H1 (cell line): Measurements from ENCODE around the gene PTPRD. TPM values are rescaled to one million over a fixed set of nuclear protein-coding genes. Genes with fewer than 3 reads are reported as not detected.
A peak's percentile ranks its signal among the peaks of the same experiment; 100 is the strongest.

Experiments
- CTCF ChIA-PET: fragments of 300-600 bp; sonication (Branson Sonifier 250); formaldehyde crosslinking; loops from one replicate; lab custom pipeline; 2021; ENCODE audit not compliant: partially characterized antibody; lab: Charles Lee
- POLR2A ChIA-PET: fragments of 300-600 bp; sonication (Branson Sonifier 250); formaldehyde crosslinking; loops from one replicate; lab custom pipeline; 2021; ENCODE audit warnings: inconsistent platforms; ENCODE audit not compliant: partially characterized antibody; lab: Charles Lee
- DNase-seq, 2 experiments: peaks; one replicate each; pipeline versions ENCODE4 v3.0.0 to v3.0.0-alpha.2; 2010 to 2022; ENCODE audit warnings: low spot score in 2 of 2, low read depth in 1 of 2, mixed read lengths in 1 of 2
- FAIRE-seq: peaks from 2 replicates; lab custom pipeline; 2011; peaks lifted over from hg19 to GRCh38; lab: Jason Lieb, UNC
- H2AFZ ChIP-seq: 2 replicates; pipeline ENCODE4 v1.8.1; 2012; ENCODE audit warnings: low read length, inconsistent platforms
- H2AK5ac ChIP-seq: 2 replicates; pipeline ENCODE4 v1.6.1; 2013; ENCODE audit warnings: low read depth, low read length
- H2BK120ac ChIP-seq: replicated peaks from 2 replicates; pipeline ENCODE3; 2013; ENCODE audit warnings: low read depth, low read length, inconsistent platforms
- H2BK12ac ChIP-seq: 2 replicates; pipeline ENCODE4 v1.6.1; 2013; ENCODE audit warnings: low read depth, low read length
- H2BK15ac ChIP-seq: 2 replicates; pipeline ENCODE4 v1.6.1; 2013; ENCODE audit warnings: low read length
- H2BK20ac ChIP-seq: 2 replicates; pipeline ENCODE4 v1.6.1; 2013; ENCODE audit warnings: low read length
- H2BK5ac ChIP-seq: 2 replicates; pipeline ENCODE4 v1.6.1; 2013; ENCODE audit warnings: low read depth, low read length
- H3K14ac ChIP-seq: 2 replicates; pipeline ENCODE4 v1.6.1; 2013; ENCODE audit warnings: inconsistent platforms; ENCODE audit not compliant: insufficient read length
- H3K18ac ChIP-seq: 2 replicates; pipeline ENCODE4 v1.6.1; 2013; ENCODE audit warnings: low read length; ENCODE audit errors: extremely low read depth
- H3K23ac ChIP-seq: 2 replicates; pipeline ENCODE4 v1.6.1; 2013; ENCODE audit warnings: inconsistent platforms; ENCODE audit not compliant: insufficient read length
- H3K23me2 ChIP-seq: 2 replicates; pipeline ENCODE4 v1.6.1; 2013; ENCODE audit warnings: low read depth, low read length
- H3K27ac ChIP-seq: 2 replicates; pipeline ENCODE4 v1.6.1; 2011; ENCODE audit warnings: low read depth, low read length, inconsistent platforms
- H3K27me3 ChIP-seq, 4 experiments: replicated peaks in 1 of 4; 1 replicate in 1 of 4; 2 replicates in 3 of 4; pipeline versions ENCODE4 v1.6.1 to v1.8.1; 2011 to 2013; ENCODE audit warnings: low read length in 3 of 4, mild to moderate bottlenecking in 3 of 4, inconsistent platforms in 2 of 4, mixed read lengths in 2 of 4, moderate library complexity in 1 of 4; ENCODE audit not compliant: control insufficient read depth in 3 of 4, insufficient read depth in 3 of 4; ENCODE audit errors: extremely low read depth in 1 of 4
- H3K36me3 ChIP-seq, 4 experiments: 2 replicates each; pipeline versions ENCODE4 v1.6.1 to v1.8.1; 2011 to 2013; ENCODE audit warnings: mild to moderate bottlenecking in 4 of 4, low read length in 3 of 4, moderate library complexity in 2 of 4, control low read depth in 1 of 4, inconsistent platforms in 1 of 4; ENCODE audit not compliant: insufficient read depth in 4 of 4, control insufficient read depth in 2 of 4
- H3K4ac ChIP-seq: replicated peaks from 2 replicates; pipeline ENCODE3; 2013; ENCODE audit warnings: low read length, low read depth, mixed read lengths, inconsistent platforms; ENCODE audit not compliant: insufficient read length
- H3K4me1 ChIP-seq, 4 experiments: replicated peaks in 1 of 4; 1 replicate in 1 of 4; 2 replicates in 3 of 4; pipeline versions ENCODE4 v1.6.1 to v1.8.1; 2011 to 2013; ENCODE audit warnings: low read length in 3 of 4, inconsistent platforms in 2 of 4, mixed read lengths in 1 of 4; ENCODE audit not compliant: insufficient read depth in 4 of 4, control insufficient read depth in 3 of 4
- H3K4me2 ChIP-seq, 2 experiments: 2 replicates each; pipeline versions ENCODE4 v1.6.1 to v1.8.1; 2011 to 2013; ENCODE audit warnings: low read depth in 2 of 2, low read length in 2 of 2, control low read depth in 1 of 2, inconsistent platforms in 1 of 2, mild to moderate bottlenecking in 1 of 2; ENCODE audit not compliant: insufficient read depth in 1 of 2
- H3K4me3 ChIP-seq, 4 experiments: fragments of 200-600, 300-600 bp in 1 of 4; sonication (generic), shearing (Covaris generic), sonication (Bioruptor Twin) in 1 of 4; 2 replicates each; pipeline versions ENCODE4 v1.5.1 to v1.8.1; 2011 to 2016; ENCODE audit warnings: low read length in 4 of 4, low read depth in 3 of 4, control low read depth in 2 of 4, inconsistent platforms in 2 of 4, mild to moderate bottlenecking in 2 of 4, mixed read lengths in 1 of 4, moderate library complexity in 1 of 4; ENCODE audit not compliant: insufficient read depth in 2 of 4; ENCODE audit errors: extremely low read depth in 1 of 4
- H3K56ac ChIP-seq: replicated peaks from 2 replicates; pipeline ENCODE3; 2013; ENCODE audit warnings: low read depth, mild to moderate bottlenecking, mixed read lengths, low read length, inconsistent platforms; ENCODE audit not compliant: insufficient read length
- H3K79me1 ChIP-seq: 2 replicates; pipeline ENCODE4 v1.6.1; 2013; ENCODE audit warnings: low read depth, low read length, control low read depth
- H3K79me2 ChIP-seq, 2 experiments: 2 replicates each; pipeline versions ENCODE4 v1.6.1 to v1.8.1; 2012 to 2013; ENCODE audit warnings: low read length in 2 of 2, mild to moderate bottlenecking in 2 of 2, inconsistent platforms in 1 of 2; ENCODE audit not compliant: insufficient read depth in 2 of 2, control insufficient read depth in 1 of 2
- H3K9ac ChIP-seq, 4 experiments: replicated peaks in 1 of 4; 1 replicate in 1 of 4; 2 replicates in 3 of 4; pipeline versions ENCODE4 v1.6.1 to v1.8.1; 2011 to 2013; ENCODE audit warnings: low read depth in 3 of 4, low read length in 3 of 4, control low read depth in 2 of 4, mild to moderate bottlenecking in 2 of 4, moderate library complexity in 2 of 4, inconsistent platforms in 1 of 4; ENCODE audit errors: extremely low read depth in 1 of 4
- H3K9me3 ChIP-seq, 2 experiments: 2 replicates each; pipeline versions ENCODE4 v1.6.1 to v1.8.1; 2012 to 2013; ENCODE audit warnings: mild to moderate bottlenecking in 2 of 2, moderate library complexity in 2 of 2, control low read depth in 1 of 2, inconsistent platforms in 1 of 2, low read depth in 1 of 2, low read length in 1 of 2, mixed read lengths in 1 of 2; ENCODE audit not compliant: insufficient read depth in 2 of 2
- H4K20me1 ChIP-seq, 2 experiments: replicated peaks in 1 of 2; 2 replicates each; pipeline versions ENCODE3 to v1.8.1; 2011 to 2013; ENCODE audit warnings: inconsistent platforms in 2 of 2, low read length in 2 of 2, mild to moderate bottlenecking in 1 of 2; ENCODE audit not compliant: insufficient read depth in 2 of 2, control insufficient read depth in 1 of 2
- H4K5ac ChIP-seq: 2 replicates; pipeline ENCODE4 v1.6.1; 2013; ENCODE audit warnings: low read length, low read depth, mixed read lengths, inconsistent platforms; ENCODE audit not compliant: insufficient read length
- H4K8ac ChIP-seq: 2 replicates; pipeline ENCODE4 v1.8.0; 2013; ENCODE audit warnings: mild to moderate bottlenecking, moderate library complexity, low read length, inconsistent platforms; ENCODE audit not compliant: insufficient read depth; ENCODE audit errors: extremely low read depth
- H4K91ac ChIP-seq: replicated peaks from 2 replicates; pipeline ENCODE3; 2013; ENCODE audit warnings: low read length, mixed read lengths, inconsistent platforms; ENCODE audit not compliant: insufficient read length
- TBP ChIP-seq: IDR thresholded peaks from 2 replicates; pipeline ENCODE4 v1.6.1; 2011; ENCODE audit warnings: low read depth, low read length, improper control_type of control experiment
- WGBS, 2 experiments: shearing (Covaris generic) in 1 of 2; methylation state at CpG; one replicate each; pipeline versions ENCODE4 v1.1.6 to v1.1.7; 2013 to 2015; ENCODE audit warnings: low lambda C conversion rate in 2 of 2, mixed read lengths in 2 of 2, inconsistent platforms in 1 of 2, low coverage in 1 of 2, missing lambda C conversion rate in 1 of 2; ENCODE audit not compliant: insufficient replicate concordance in 2 of 2, insufficient coverage in 1 of 2, insufficient read length in 1 of 2; ENCODE audit errors: extremely low coverage in 1 of 2, missing lambda C conversion rate in 1 of 2; 5-methylcytosine and 5-hydroxymethylcytosine counted together
- polyA plus RNA-seq, 7 experiments: library from polyadenylated mRNA; depleted of rRNA in 3 of 7; stranded (reverse) in 5 of 7; unstranded in 2 of 7; fragments of >200 nt in 5 of 7; fragments of 200-250 nt in 2 of 7; gene quantifications; 1 replicate in 5 of 7; 2 replicates in 1 of 7; 4 replicates in 1 of 7; pipeline versions ENCODE4 v1.2.1 to v1.2.3, GENCODE V29; 2011 to 2013; ENCODE audit warnings: missing spikeins in 2 of 7, mixed read lengths in 2 of 7
- total RNA-seq: library from RNA; stranded (reverse); fragmentation: NEBNext Ultra II Directional; extraction: Animal tissue kit (Norgen Biotek cat#: 25700); gene quantifications from 2 replicates; pipeline ENCODE4 v1.2.1, GENCODE V29; 2021

PTPRD gene
- total and polyA plus RNA-seq, 2 of the 8 experiments (the other 6 are each of a cell fraction or from before 2014, with no cell fraction given), result 17.2 to 77.0 TPM

DNA sequence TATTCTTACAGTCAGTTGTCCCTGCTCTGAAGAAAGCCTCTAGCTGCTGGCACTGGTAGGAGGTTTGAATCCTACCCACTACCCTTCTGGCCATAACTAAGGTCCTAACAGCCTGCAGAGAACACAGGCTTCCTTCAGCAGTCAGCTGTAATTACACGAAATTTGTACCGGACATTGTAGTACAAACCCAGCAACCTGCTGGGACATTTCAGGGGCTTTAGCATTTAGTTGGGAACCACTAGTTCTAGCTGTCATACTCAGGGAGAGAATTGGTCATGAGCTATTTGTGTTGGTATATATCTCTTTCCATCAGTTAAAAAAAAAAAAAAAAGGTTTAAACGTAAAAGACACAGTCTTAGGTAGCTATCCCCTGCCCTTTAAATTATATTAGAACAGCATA is 1743.0 kb downstream of the PTPRD start:
- CTCF ChIA-PET, result interaction anchor here (0.6 to 1.2 kb wide), 5 partner anchors 10 to 455 kb away, joined by 3 to 6 read pairs (median 3); no protein-coding TSS in a partner anchor
- no peak for TF ChIP-seq TBP

More for the DNA sequence above, 1743.0 kb downstream of the PTPRD start:
- Histone ChIP-seq H3K4ac (no peak overlapping the region), H2BK20ac (0 out of 2 replicates have a peak overlapping the region, but pooled peaks have one; percentile 7), H3K4me2 (no peak overlapping the region), H3K4me3 (no peak overlapping the region), H3K4me1 (peaks cover 0 to 2% (median 0%) of the 10 kb centered on the region in 4 experiments; a peak in 2 of 7 replicates), H4K20me1 (no peaks in the 10 kb centered on the region), H3K79me1 (no peaks in the 10 kb centered on the region), H2BK15ac (0 out of 2 replicates have a peak overlapping the region, but pooled peaks have one; percentile 76), H3K9ac (no peak overlapping the region), H4K91ac (no peak overlapping the region), H2BK5ac (no peak overlapping the region), H3K9me3 (no peaks in the 10 kb centered on the region), H4K5ac (no peak overlapping the region), H3K27ac (no peak overlapping the region), H3K23ac (no peak overlapping the region), H3K23me2 (no peaks in the 10 kb centered on the region), H4K8ac (no peak overlapping the region), H3K56ac (no peak overlapping the region), H2BK12ac (no peak overlapping the region), H3K27me3 (no peaks in the 10 kb centered on the region), H3K79me2 (no peaks in the 10 kb centered on the region), H2AFZ (no peak overlapping the region; the same call in 1 of the 2 replicates), H2BK120ac (no peak overlapping the region), H3K18ac (no peak overlapping the region), H3K14ac (no peak overlapping the region), H3K36me3 (no peaks in the 10 kb centered on the region), H2AK5ac (no peak overlapping the region)
- DNase-seq (no peak), FAIRE-seq (no peak)
- 69% methylated on average over 3 of the region's 3 CpGs; no CpG with 5 or more reads in 1 of the 2 experiments for WGBS, 2 experiments
- POLR2A ChIA-PET, result interaction anchor here (0.6 to 1.2 kb wide), 2 partner anchors 11 to 187 kb away, joined by 3 to 5 read pairs; no protein-coding TSS in a partner anchor
